ENCODE results near the gene ATP5ME.

DNA sequence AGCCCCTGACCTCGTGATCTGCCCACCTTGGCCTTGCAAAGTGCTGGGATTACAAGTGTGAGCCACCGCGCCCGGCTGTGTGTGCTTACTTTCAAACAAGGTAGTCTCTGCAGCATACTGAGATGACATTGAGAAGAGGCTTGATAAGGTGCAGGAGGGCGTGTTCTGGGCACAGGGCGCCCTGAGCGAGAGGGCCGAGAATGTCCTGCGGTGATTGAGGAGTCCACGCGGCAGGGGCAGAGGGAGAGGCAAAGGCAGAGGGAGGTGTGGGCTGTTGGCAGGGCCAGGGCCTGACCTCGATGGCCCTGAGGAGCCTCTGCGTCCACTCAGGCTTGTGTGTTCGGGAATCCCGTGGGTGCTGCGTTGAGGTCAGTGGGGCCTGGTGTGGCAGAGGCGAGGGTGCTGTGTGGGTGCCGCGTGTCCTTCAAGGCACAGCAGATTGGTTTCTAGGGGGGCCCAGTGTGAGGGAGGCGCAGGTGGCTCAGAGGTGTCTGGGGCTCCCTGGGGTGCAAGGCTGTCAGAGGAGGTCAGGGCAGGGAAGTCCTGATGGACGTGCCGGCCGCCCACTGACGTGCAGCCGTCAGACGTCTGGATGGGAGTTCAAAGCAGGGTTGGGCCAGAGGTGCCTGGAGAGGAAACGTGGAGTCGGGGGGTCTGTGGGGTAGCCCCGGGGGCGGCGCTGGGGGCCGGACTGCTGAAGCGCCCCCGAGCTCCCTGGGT lies 43.7 kb upstream of the ATP5ME start:
- TF ChIP-seq EP300 (IDR thresholded peaks at IDR 0.05; ENCODE audit: borderline replicate concordance) (no peak), TAF1 (IDR thresholded peaks at IDR 0.05; ENCODE audit: low read depth) (no peak), FOXM1 (IDR thresholded peaks at IDR 0.05; ENCODE audit: borderline replicate concordance, low read depth) (no peak), RAD21 (IDR thresholded peaks at IDR 0.05; ENCODE audit: low read depth) (no peak), CREB1 (IDR thresholded peaks at IDR 0.05; ENCODE audit: low read depth) (no peak), YY1 (IDR thresholded peaks at IDR 0.05; ENCODE audit: low read depth) (no peak), CEBPB (IDR thresholded peaks at IDR 0.05) (no peak)
- TF ChIP-seq, protein P1, sequence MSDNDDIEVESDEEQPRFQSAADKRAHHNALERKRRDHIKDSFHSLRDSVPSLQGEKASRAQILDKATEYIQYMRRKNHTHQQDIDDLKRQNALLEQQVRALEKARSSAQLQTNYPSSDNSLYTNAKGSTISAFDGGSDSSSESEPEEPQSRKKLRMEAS (IDR thresholded peaks at IDR 0.05), result no peak
- TF ChIP-seq, protein P2, sequence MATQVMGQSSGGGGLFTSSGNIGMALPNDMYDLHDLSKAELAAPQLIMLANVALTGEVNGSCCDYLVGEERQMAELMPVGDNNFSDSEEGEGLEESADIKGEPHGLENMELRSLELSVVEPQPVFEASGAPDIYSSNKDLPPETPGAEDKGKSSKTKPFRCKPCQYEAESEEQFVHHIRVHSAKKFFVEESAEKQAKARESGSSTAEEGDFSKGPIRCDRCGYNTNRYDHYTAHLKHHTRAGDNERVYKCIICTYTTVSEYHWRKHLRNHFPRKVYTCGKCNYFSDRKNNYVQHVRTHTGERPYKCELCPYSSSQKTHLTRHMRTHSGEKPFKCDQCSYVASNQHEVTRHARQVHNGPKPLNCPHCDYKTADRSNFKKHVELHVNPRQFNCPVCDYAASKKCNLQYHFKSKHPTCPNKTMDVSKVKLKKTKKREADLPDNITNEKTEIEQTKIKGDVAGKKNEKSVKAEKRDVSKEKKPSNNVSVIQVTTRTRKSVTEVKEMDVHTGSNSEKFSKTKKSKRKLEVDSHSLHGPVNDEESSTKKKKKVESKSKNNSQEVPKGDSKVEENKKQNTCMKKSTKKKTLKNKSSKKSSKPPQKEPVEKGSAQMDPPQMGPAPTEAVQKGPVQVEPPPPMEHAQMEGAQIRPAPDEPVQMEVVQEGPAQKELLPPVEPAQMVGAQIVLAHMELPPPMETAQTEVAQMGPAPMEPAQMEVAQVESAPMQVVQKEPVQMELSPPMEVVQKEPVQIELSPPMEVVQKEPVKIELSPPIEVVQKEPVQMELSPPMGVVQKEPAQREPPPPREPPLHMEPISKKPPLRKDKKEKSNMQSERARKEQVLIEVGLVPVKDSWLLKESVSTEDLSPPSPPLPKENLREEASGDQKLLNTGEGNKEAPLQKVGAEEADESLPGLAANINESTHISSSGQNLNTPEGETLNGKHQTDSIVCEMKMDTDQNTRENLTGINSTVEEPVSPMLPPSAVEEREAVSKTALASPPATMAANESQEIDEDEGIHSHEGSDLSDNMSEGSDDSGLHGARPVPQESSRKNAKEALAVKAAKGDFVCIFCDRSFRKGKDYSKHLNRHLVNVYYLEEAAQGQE (IDR thresholded peaks at IDR 0.05; ENCODE audit: low read depth), result no peak

Data from Ishikawa (cell line).